ENCODE results near the gene TUFT1.
A peak's percentile ranks its signal among the peaks of the same experiment; 100 is the strongest.

TUFT1 gene

DNA sequence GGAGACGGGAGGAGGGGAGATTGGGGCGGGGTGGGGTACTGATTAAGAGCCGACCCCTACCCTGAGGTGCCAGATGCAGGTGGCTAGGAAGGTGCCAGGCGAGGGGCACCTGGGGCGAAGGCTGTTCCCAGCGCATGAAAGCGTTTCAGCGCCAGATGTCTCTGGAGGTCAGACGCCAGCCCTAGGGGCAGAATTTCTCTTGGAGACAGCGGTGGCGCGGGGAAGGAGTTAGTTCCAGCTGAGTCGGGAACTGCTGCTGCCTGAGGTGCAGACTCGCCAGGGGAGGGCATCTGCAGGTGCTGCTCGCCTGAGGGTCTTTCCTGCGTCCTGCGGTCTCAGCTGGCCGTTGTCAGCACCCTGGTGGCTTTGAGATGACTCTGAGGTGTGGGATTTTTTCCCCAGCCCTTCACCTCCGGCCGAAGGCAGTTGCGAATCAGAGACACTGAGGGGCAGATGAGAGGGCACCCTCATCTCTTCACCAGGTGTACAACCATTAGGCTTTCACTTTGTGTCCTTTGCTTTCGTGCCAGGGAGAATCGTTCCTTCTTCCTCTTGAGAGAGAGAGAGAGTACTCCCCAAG lies 28.4 kb upstream of the TUFT1 start:
- peak overlapping the region; percentile 88 for H3K4me3 ChIP-seq (ENCODE audit: insufficient read depth, low read depth, low read length, poor library complexity, severe bottlenecking)
- no peaks in the 10 kb centered on the region for H3K27me3 ChIP-seq (replicated peaks; ENCODE audit: control insufficient read depth, insufficient read depth, low read length, poor library complexity, severe bottlenecking)
- H3K9me3 ChIP-seq (ENCODE audit: control insufficient read depth, low read length) = no peaks in the 10 kb centered on the region
- peak; percentile 10 to 13 (median 11) for DNase-seq
- H3K4me1 ChIP-seq (ENCODE audit: control insufficient read depth, insufficient read depth, low read length, poor library complexity, severe bottlenecking) = peaks cover 20% of the 10 kb centered on the region
- peak overlapping the region; percentile 58 for H3K27ac ChIP-seq (ENCODE audit: insufficient read depth, low read length, poor library complexity, severe bottlenecking)
- H3K36me3 ChIP-seq (ENCODE audit: control insufficient read depth, insufficient read depth, low read length) = no peaks in the 10 kb centered on the region

DNA sequence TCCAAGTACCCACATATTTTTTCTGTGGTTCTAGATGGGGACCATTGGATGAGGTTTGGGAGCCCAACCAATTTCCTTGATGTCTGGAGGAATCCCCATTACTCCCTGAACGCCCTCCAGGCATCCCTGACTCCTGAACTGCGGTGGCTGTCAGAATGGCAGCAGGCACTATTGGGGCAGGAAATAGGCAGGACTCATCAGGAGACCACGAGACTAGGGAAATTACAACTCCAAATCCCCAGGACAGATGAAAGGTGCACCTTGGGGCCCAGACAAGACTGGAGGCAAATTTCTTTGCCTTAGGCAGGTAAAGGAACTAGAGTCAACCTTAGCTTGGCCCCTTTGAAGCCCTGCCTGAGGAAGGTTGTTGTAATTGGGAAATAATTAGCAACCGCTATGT lies 27.8 kb upstream of the TUFT1 start:
- Histone ChIP-seq H3K9me3 (ENCODE audit: control insufficient read depth, low read length) (no peaks in the 10 kb centered on the region), H3K27ac (ENCODE audit: insufficient read depth, low read length, poor library complexity, severe bottlenecking) (no peak overlapping the region), H3K4me3 (ENCODE audit: insufficient read depth, low read depth, low read length, poor library complexity, severe bottlenecking) (peak overlapping the region; percentile 88), H3K27me3 (replicated peaks; ENCODE audit: control insufficient read depth, insufficient read depth, low read length, poor library complexity, severe bottlenecking) (no peaks in the 10 kb centered on the region), H3K36me3 (ENCODE audit: control insufficient read depth, insufficient read depth, low read length) (no peaks in the 10 kb centered on the region), H3K4me1 (ENCODE audit: control insufficient read depth, insufficient read depth, low read length, poor library complexity, severe bottlenecking) (peaks cover 20% of the 10 kb centered on the region)
- no peak for DNase-seq

DNA sequence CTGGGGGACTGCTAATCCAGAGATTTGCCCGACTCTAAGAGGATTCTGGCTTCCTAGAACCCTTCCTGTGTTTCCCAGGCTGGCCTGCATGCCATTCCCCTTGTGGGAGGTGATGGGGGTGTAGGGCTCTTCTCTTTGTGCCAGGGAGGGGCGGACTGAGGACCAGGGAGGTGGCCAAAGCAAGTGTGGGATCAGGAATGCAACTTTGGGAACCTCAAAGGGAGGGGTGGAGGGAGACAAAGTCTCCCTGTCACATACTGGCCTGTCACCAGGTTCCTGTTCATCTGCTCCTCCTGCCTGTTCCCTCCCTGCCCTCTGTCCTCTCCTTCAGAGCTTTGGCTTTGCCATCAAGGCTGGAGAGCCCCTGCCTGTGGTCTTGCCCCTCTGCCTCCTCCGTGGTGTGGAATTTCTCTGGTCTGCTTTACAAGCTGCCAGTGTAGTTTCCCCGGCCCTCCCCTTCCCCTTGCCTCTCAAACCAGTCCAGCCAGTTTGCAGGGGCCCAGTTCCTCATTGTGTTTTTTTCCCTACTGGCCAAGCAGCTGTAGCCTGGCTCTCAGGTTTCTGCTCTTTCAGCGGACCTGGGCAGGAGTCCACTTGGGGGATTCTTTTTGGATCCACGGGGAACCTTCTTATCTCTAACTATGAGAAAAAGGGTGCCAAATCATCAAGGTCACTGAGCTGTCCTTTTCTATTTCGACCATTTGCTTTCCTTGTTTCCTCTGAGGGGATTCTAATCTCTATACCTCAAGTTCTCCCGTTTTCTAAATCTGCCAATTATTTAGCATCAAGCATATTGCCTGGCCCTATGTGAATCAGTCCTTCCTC lies 27.1 kb upstream of the TUFT1 start:
- peaks cover 20% of the 10 kb centered on the region for H3K4me1 ChIP-seq (ENCODE audit: control insufficient read depth, insufficient read depth, low read length, poor library complexity, severe bottlenecking)
- H3K27ac ChIP-seq (ENCODE audit: insufficient read depth, low read length, poor library complexity, severe bottlenecking) = no peak overlapping the region
- DNase-seq = no peak
- H3K36me3 ChIP-seq (ENCODE audit: control insufficient read depth, insufficient read depth, low read length) = no peaks in the 10 kb centered on the region
- H3K4me3 ChIP-seq (ENCODE audit: insufficient read depth, low read depth, low read length, poor library complexity, severe bottlenecking) = no peak overlapping the region
- H3K27me3 ChIP-seq (replicated peaks; ENCODE audit: control insufficient read depth, insufficient read depth, low read length, poor library complexity, severe bottlenecking) = no peaks in the 10 kb centered on the region
- H3K9me3 ChIP-seq (ENCODE audit: control insufficient read depth, low read length) = no peaks in the 10 kb centered on the region

DNA sequence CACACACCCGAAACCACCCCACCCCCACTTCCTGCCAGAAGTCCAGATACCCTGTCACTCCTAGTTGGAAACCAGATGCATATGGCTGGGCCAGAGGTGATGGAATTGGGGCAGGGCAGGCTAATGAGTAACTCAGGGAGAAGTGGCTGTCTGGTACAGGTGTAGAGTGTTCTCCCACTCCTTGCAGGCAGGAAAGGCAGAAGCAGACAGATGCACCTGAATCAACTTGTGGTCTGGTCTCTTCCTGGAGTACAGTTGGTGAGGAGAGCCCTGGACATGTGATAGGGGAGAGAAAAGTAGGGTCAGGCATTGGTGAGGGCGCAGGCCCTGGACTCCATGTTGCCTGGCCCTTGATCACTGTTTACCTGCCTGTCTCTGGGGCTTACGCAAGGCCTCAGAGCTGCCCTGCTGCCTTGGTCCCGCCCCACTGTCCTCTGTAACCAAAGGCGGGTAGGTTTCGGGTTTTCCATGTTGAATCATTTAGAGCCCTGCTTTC lies 26.4 kb upstream of the TUFT1 start:
- no peak overlapping the region for H3K4me3 ChIP-seq (ENCODE audit: insufficient read depth, low read depth, low read length, poor library complexity, severe bottlenecking)
- peaks cover 20% of the 10 kb centered on the region for H3K4me1 ChIP-seq (ENCODE audit: control insufficient read depth, insufficient read depth, low read length, poor library complexity, severe bottlenecking)
- no peak overlapping the region for H3K27ac ChIP-seq (ENCODE audit: insufficient read depth, low read length, poor library complexity, severe bottlenecking)
- H3K9me3 ChIP-seq (ENCODE audit: control insufficient read depth, low read length) = no peaks in the 10 kb centered on the region
- no peaks in the 10 kb centered on the region for H3K27me3 ChIP-seq (replicated peaks; ENCODE audit: control insufficient read depth, insufficient read depth, low read length, poor library complexity, severe bottlenecking)
- no peak for DNase-seq
- H3K36me3 ChIP-seq (ENCODE audit: control insufficient read depth, insufficient read depth, low read length) = no peaks in the 10 kb centered on the region

DNA sequence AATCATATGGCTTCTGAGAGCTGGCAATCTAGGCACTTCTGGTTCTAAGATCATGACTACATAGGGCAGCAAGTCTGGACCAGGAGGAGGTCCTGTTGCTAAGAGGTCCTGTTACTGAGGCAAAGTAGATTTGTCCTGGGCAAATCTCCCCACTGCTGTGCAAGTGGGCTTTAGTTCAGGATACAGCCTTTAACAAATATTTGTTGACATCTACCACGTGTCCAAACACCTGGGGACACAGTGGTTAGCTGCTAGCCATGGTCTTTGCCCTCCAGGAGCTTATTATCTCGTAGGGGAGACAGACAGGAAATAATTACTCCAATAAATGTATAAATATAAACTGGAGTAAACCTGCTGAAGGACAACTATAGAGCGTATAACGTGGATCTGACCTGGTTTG lies 25.7 kb upstream of the TUFT1 start:
- Histone ChIP-seq H3K36me3 (ENCODE audit: control insufficient read depth, insufficient read depth, low read length) (no peaks in the 10 kb centered on the region), H3K27ac (ENCODE audit: insufficient read depth, low read length, poor library complexity, severe bottlenecking) (no peak overlapping the region), H3K4me1 (ENCODE audit: control insufficient read depth, insufficient read depth, low read length, poor library complexity, severe bottlenecking) (peaks cover 20% of the 10 kb centered on the region), H3K4me3 (ENCODE audit: insufficient read depth, low read depth, low read length, poor library complexity, severe bottlenecking) (no peak overlapping the region), H3K9me3 (ENCODE audit: control insufficient read depth, low read length) (no peaks in the 10 kb centered on the region), H3K27me3 (replicated peaks; ENCODE audit: control insufficient read depth, insufficient read depth, low read length, poor library complexity, severe bottlenecking) (no peaks in the 10 kb centered on the region)
- DNase-seq = no peak

DNA sequence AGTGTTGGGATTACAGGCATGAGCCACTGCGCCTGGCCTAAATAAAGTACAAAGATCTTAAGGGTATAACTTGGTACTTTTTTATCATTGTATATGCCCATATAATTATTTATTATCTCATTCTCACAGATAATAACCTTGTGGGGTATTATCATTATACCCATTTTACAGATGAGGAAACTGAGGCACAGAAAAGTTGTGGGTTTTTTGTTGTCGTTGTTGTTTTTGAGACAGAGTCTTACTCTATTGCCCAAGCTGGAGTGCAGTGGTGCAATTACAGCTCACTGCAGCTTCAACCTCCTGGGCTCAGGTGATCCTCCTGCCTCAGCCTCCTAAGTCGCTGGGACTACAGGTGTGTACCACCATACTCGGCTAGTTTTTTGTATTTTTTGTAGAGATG lies 24.8 kb upstream of the TUFT1 start:
- H3K9me3 ChIP-seq (ENCODE audit: control insufficient read depth, low read length) = no peaks in the 10 kb centered on the region
- H3K4me1 ChIP-seq (ENCODE audit: control insufficient read depth, insufficient read depth, low read length, poor library complexity, severe bottlenecking) = peaks cover 20% of the 10 kb centered on the region
- H3K27me3 ChIP-seq (replicated peaks; ENCODE audit: control insufficient read depth, insufficient read depth, low read length, poor library complexity, severe bottlenecking) = no peaks in the 10 kb centered on the region
- DNase-seq = no peak
- no peaks in the 10 kb centered on the region for H3K36me3 ChIP-seq (ENCODE audit: control insufficient read depth, insufficient read depth, low read length)
- no peak overlapping the region for H3K27ac ChIP-seq (ENCODE audit: insufficient read depth, low read length, poor library complexity, severe bottlenecking)
- no peak overlapping the region for H3K4me3 ChIP-seq (ENCODE audit: insufficient read depth, low read depth, low read length, poor library complexity, severe bottlenecking)

DNA sequence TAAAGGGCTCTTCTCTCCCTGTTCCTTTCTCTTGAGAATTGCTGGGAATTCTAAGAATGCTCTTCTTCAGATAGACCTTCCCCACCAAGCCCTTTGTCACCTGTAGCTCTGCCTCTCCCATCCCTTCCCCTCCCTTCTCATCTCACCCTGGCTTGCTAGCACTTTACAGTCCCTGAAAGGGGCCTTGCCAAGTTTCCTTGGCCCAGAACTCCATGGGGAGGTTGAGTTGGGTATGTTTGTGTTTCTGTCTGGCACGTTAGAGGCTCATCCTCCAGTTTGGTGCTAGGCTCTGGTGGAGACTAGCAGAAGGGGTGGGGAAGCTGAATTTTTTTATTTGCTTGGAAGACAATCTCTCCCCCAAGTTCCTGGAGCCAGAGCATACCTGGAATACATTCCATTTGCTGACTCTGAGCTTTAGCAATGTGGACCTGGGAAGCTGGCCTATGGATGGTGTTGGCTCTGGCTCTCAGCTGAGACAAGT lies 24.0 kb upstream of the TUFT1 start:
- H3K4me3 ChIP-seq (ENCODE audit: insufficient read depth, low read depth, low read length, poor library complexity, severe bottlenecking) = no peak overlapping the region
- no peak overlapping the region for H3K27ac ChIP-seq (ENCODE audit: insufficient read depth, low read length, poor library complexity, severe bottlenecking)
- no peaks in the 10 kb centered on the region for H3K27me3 ChIP-seq (replicated peaks; ENCODE audit: control insufficient read depth, insufficient read depth, low read length, poor library complexity, severe bottlenecking)
- H3K4me1 ChIP-seq (ENCODE audit: control insufficient read depth, insufficient read depth, low read length, poor library complexity, severe bottlenecking) = peaks cover 17% of the 10 kb centered on the region
- H3K36me3 ChIP-seq (ENCODE audit: control insufficient read depth, insufficient read depth, low read length) = no peaks in the 10 kb centered on the region
- DNase-seq = no peak
- no peaks in the 10 kb centered on the region for H3K9me3 ChIP-seq (ENCODE audit: control insufficient read depth, low read length)

DNA sequence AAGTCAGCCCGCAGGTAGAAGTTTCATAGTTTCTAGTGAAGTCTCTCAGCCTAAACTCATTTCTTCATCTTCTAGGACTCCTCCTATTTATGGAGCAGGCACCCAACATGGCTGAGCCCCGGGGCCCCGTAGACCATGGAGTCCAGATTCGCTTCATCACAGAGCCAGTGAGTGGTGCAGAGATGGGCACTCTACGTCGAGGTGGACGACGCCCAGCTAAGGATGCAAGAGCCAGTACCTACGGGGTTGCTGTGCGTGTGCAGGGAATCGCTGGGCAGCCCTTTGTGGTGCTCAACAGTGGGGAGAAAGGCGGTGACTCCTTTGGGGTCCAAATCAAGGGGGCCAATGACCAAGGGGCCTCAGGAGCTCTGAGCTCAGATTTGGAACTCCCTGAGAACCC lies 21.7 kb upstream of the TUFT1 start:
- Histone ChIP-seq H3K9me3 (ENCODE audit: control insufficient read depth, low read length) (no peaks in the 10 kb centered on the region), H3K27ac (ENCODE audit: insufficient read depth, low read length, poor library complexity, severe bottlenecking) (no peak overlapping the region), H3K4me1 (ENCODE audit: control insufficient read depth, insufficient read depth, low read length, poor library complexity, severe bottlenecking) (peaks cover 3% of the 10 kb centered on the region), H3K36me3 (ENCODE audit: control insufficient read depth, insufficient read depth, low read length) (no peaks in the 10 kb centered on the region), H3K27me3 (replicated peaks; ENCODE audit: control insufficient read depth, insufficient read depth, low read length, poor library complexity, severe bottlenecking) (no peaks in the 10 kb centered on the region), H3K4me3 (ENCODE audit: insufficient read depth, low read depth, low read length, poor library complexity, severe bottlenecking) (no peak overlapping the region)
- no peak for DNase-seq

DNA sequence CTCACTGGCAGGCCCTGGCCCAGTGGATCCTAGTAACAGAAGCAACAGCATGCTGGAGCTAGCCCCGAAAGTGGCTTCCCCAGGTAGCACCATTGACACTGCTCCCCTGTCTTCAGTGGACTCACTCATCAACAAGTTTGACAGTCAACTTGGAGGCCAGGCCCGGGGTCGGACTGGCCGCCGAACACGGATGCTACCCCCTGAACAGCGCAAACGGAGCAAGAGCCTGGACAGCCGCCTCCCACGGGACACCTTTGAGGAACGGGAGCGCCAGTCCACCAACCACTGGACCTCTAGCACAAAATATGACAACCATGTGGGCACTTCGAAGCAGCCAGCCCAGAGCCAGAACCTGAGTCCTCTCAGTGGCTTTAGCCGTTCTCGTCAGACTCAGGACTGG lies 21.2 kb upstream of the TUFT1 start:
- Histone ChIP-seq H3K4me1 (ENCODE audit: control insufficient read depth, insufficient read depth, low read length, poor library complexity, severe bottlenecking) (no peaks in the 10 kb centered on the region), H3K36me3 (ENCODE audit: control insufficient read depth, insufficient read depth, low read length) (no peaks in the 10 kb centered on the region), H3K9me3 (ENCODE audit: control insufficient read depth, low read length) (no peaks in the 10 kb centered on the region), H3K4me3 (ENCODE audit: insufficient read depth, low read depth, low read length, poor library complexity, severe bottlenecking) (no peak overlapping the region), H3K27ac (ENCODE audit: insufficient read depth, low read length, poor library complexity, severe bottlenecking) (no peak overlapping the region), H3K27me3 (replicated peaks; ENCODE audit: control insufficient read depth, insufficient read depth, low read length, poor library complexity, severe bottlenecking) (no peaks in the 10 kb centered on the region)
- DNase-seq = no peak

DNA sequence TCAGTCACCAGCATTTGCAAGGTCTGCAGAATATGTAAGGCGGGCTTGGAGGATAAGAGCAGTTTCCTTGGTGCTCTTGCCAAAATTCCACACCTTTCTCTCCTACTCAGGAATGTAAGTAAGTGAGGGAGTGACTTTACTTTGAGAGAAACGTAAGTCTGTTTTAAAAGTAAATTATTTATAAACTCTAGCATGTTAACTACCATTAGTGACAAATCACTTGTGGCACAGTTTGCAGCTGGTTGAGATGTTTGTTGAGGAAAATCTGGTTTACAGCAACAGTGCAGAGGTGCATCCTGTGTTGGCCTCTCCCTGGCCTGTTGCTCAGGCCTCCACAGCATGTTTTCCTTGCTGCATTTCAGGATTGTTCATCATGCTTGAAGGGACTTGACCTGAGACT lies 20.4 kb upstream of the TUFT1 start:
- Histone ChIP-seq H3K27me3 (replicated peaks; ENCODE audit: control insufficient read depth, insufficient read depth, low read length, poor library complexity, severe bottlenecking) (no peaks in the 10 kb centered on the region), H3K36me3 (ENCODE audit: control insufficient read depth, insufficient read depth, low read length) (no peaks in the 10 kb centered on the region), H3K9me3 (ENCODE audit: control insufficient read depth, low read length) (no peaks in the 10 kb centered on the region), H3K4me3 (ENCODE audit: insufficient read depth, low read depth, low read length, poor library complexity, severe bottlenecking) (no peak overlapping the region), H3K4me1 (ENCODE audit: control insufficient read depth, insufficient read depth, low read length, poor library complexity, severe bottlenecking) (no peaks in the 10 kb centered on the region), H3K27ac (ENCODE audit: insufficient read depth, low read length, poor library complexity, severe bottlenecking) (no peak overlapping the region)
- DNase-seq = no peak
